Activated naive CD4-positive, alpha-beta T cell treated with anti-CD3 and anti-CD28 coated beads, Interleukin-2, amount 10 ng/mL, durations not matched to agents 7 days and 5 days (primary cell): ENCODE results near the gene HOXC12.

Source experiments
- CTCF ChIA-PET: fragments of 350-600 bp; sonication (Branson Sonifier 250); formaldehyde crosslinking; loops from one replicate; lab custom pipeline; 2021; ENCODE audit warnings: antibody characterized with exemption; lab: Charles Lee
- DNase-seq: peaks from one replicate; pipeline ENCODE4 v3.0.0-alpha.2; 2020
- H3K27ac Mint-ChIP-seq: one replicate; pipeline ENCODE4 v1.8.0; 2021; ENCODE audit warnings: mild to moderate bottlenecking, moderate library complexity, mixed read lengths
- H3K27me3 Mint-ChIP-seq: one replicate; pipeline ENCODE4 v1.8.0; 2021; ENCODE audit warnings: mild to moderate bottlenecking, mixed read lengths
- H3K36me3 Mint-ChIP-seq: one replicate; pipeline ENCODE4 v1.8.0; 2021; ENCODE audit warnings: mixed read lengths
- H3K4me1 Mint-ChIP-seq: one replicate; pipeline ENCODE4 v1.8.0; 2021; ENCODE audit warnings: mixed read lengths
- H3K4me3 Mint-ChIP-seq: one replicate; pipeline ENCODE4 v1.8.0; 2021; ENCODE audit warnings: mild to moderate bottlenecking, moderate library complexity, mixed read lengths
- H3K9me3 Mint-ChIP-seq: one replicate; pipeline ENCODE4 v1.8.0; 2021; ENCODE audit warnings: mixed read lengths

The HOXC12 gene

DNA sequence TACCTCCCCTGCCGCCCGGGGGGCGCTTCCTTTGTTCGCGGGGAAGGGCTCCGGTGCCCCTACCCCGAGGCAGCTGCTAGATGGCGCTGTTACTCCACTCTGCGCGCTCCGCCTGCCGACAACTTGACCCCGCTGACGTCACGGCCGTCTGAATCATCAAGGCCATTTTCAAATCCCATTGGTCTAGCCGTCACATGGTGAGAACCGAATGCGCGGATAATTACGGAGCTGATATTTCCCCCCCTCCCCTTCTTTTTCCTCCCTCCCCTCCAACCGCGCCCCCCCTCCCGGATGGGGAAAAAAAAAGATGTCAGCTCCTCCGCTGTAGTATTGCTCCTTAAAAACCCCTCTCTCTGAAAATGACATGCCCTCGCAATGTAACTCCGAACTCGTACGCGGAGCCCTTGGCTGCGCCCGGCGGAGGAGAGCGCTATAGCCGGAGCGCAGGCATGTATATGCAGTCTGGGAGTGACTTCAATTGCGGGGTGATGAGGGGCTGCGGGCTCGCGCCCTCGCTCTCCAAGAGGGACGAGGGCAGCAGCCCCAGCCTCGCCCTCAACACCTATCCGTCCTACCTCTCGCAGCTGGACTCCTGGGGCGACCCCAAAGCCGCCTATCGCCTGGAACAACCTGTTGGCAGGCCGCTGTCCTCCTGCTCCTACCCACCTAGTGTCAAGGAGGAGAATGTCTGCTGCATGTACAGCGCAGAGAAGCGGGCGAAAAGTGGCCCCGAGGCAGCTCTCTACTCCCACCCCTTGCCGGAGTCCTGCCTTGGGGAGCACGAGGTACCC is 30.4 kb downstream of the HOXC12 start, which contains the start of gene HOXC10:
HOXC10 (plus strand) TSS at position 246 of the 791 bp plus-strand sequence; CDS start at position 360, 114 bp downstream.
- Mint-ChIP-seq H3K4me3 (peak within 1 kb of the TSS; percentile 46), H3K4me1 (peaks cover 29% of the 10 kb centered on the region), H3K27ac (peak within 1 kb of the TSS; percentile 83), H3K36me3 (no peaks in the 10 kb centered on the region), H3K27me3 (peaks cover 100% of the 10 kb centered on the region), H3K9me3 (no peaks in the 10 kb centered on the region)
- CTCF ChIA-PET, result interaction anchor here (0.6 to 1.8 kb wide), 7 partner anchors 27 to 231 kb away, joined by 3 to 12 read pairs (median 3); no protein-coding TSS in a partner anchor
- peak; percentile 85 for DNase-seq

DNA sequence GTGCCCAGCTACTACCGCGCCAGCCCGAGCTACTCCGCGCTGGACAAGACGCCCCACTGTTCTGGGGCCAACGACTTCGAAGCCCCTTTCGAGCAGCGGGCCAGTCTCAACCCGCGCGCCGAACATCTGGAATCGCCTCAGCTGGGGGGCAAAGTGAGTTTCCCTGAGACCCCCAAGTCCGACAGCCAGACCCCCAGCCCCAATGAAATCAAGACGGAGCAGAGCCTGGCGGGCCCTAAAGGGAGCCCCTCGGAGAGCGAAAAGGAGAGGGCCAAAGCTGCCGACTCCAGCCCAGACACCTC is 30.9 kb downstream of the HOXC12 start:
- CTCF ChIA-PET, result interaction anchor here (0.8 to 1.8 kb wide), 4 partner anchors 214 to 223 kb away, joined by 3 to 4 read pairs (median 3); no protein-coding TSS in a partner anchor
- Mint-ChIP-seq H3K27me3 (peaks cover 100% of the 10 kb centered on the region), H3K27ac (no peak overlapping the region), H3K4me3 (peak overlapping the region; percentile 46), H3K4me1 (peaks cover 29% of the 10 kb centered on the region), H3K9me3 (no peaks in the 10 kb centered on the region), H3K36me3 (no peaks in the 10 kb centered on the region)
- no peak for DNase-seq

DNA sequence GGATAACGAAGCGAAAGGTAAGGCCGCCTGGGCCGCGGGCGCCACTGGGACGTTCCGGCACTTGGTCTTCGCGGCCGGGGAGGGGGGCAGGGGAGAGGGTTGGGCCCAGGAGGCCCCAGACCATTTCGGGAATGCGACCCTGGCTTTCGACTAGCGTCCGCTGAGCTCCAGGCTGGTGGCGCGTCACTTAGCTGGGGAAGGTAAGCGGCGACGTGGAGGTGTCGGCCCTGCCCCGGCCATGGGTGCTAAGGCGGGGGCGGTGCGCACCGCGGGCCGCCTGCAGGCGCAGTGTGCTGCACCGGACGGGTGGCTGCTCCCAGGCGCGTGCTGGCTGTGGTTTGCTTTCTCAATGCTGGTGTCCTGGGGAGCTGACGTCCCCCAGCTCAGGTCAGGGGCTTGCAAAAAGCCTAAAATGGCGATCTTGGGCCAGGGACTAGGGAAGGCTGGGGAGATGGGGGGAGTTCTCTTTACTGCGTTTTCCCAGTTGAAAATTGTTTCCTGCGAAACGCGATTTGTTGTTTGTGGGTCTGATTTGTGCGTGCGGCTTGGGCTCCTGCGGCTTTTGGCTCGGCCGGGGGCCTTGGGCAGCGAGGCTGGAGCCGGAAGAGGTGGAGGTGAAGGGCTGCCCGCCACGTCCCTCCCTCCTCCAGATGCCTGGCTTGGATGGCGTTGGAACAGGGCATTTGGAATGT is 31.4 kb downstream of the HOXC12 start:
- H3K27me3 Mint-ChIP-seq, result peaks cover 100% of the 10 kb centered on the region
- H3K4me3 Mint-ChIP-seq, result no peak overlapping the region
- no peak overlapping the region for H3K27ac Mint-ChIP-seq
- CTCF ChIA-PET, result interaction anchor here (1.1 to 1.8 kb wide), 3 partner anchors 214 to 221 kb away, joined by 3 to 4 read pairs (median 3); no protein-coding TSS in a partner anchor
- H3K36me3 Mint-ChIP-seq, result no peaks in the 10 kb centered on the region
- no peaks in the 10 kb centered on the region for H3K9me3 Mint-ChIP-seq
- H3K4me1 Mint-ChIP-seq, result peaks cover 29% of the 10 kb centered on the region
- DNase-seq, result no peak

DNA sequence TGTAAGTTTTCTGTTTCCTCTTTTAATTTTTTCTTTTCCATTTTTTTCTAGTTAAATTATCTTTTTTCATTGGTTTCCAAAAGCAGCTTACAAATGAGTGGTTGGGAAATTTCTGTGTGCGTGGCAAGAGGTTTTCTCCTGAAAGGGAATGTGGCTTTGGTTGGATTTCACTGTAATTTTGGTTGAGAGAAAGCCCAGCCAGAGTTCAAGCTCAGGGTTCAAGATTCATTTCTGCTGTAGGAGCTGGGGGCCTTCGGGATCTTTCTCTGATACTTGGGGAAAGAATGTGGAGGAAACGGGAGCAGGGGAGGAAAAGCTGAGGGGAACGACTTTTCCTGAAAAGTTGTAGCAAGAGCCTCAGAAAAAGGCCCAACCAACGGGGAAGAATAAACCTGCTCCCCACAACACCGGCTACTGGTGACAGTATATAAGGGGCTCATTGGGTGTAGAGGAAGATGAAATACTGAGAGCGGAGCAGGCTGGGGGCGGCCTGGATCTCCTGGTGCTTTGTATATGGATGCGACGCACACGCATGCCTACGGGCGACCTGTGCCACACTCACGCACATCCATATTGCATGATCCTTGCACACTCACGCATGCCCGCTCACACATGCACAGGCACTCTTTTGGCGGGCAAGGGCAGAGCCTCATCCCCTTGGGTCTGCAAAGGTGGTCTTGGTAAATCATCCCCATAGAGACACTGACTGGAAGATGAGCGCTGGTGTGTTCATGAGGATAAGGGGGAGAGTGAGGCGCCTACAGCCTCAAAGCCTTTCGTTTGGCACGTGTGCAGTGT is 32.2 kb downstream of the HOXC12 start:
- no peak for DNase-seq
- no peak overlapping the region for H3K4me3 Mint-ChIP-seq
- H3K4me1 Mint-ChIP-seq, result peaks cover 29% of the 10 kb centered on the region
- H3K27me3 Mint-ChIP-seq, result peaks cover 100% of the 10 kb centered on the region
- H3K36me3 Mint-ChIP-seq, result no peaks in the 10 kb centered on the region
- H3K27ac Mint-ChIP-seq, result no peak overlapping the region
- H3K9me3 Mint-ChIP-seq, result no peaks in the 10 kb centered on the region
- CTCF ChIA-PET, result interaction anchor here (1.1 to 2.1 kb wide), 4 partner anchors 21 to 228 kb away, joined by 3 to 5 read pairs (median 4); no protein-coding TSS in a partner anchor

DNA sequence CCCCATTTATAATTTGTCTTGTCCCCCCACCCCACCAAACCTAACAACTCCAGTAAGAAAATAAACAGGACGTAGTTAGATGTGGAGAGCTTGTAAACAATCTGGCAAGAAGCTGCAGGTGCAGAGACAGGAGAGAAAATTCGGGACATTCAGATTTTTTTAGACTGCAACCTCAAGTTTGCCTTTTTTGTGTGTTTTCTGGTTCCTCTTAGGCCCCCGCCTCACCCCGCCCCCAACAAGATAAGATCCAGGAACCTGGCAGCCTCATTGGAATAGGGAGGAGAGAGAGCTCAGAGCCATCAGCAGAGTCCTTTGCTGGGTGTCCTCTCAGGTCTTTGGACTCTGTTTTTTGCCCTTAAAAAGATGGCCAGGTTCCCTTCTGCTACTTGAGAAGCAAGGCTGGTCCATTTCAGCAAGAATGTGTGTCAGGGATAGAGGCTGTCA is 33.1 kb downstream of the HOXC12 start:
- Mint-ChIP-seq H3K36me3 (no peaks in the 10 kb centered on the region), H3K4me1 (peaks cover 29% of the 10 kb centered on the region), H3K27me3 (peaks cover 100% of the 10 kb centered on the region), H3K4me3 (no peak overlapping the region), H3K9me3 (no peaks in the 10 kb centered on the region), H3K27ac (no peak overlapping the region)
- no peak for DNase-seq
- CTCF ChIA-PET, result interaction anchor here (0.7 to 2.1 kb wide), 9 partner anchors 16 to 241 kb away, joined by 3 to 7 read pairs (median 5); partner anchors contain the start of gene HOXC5

DNA sequence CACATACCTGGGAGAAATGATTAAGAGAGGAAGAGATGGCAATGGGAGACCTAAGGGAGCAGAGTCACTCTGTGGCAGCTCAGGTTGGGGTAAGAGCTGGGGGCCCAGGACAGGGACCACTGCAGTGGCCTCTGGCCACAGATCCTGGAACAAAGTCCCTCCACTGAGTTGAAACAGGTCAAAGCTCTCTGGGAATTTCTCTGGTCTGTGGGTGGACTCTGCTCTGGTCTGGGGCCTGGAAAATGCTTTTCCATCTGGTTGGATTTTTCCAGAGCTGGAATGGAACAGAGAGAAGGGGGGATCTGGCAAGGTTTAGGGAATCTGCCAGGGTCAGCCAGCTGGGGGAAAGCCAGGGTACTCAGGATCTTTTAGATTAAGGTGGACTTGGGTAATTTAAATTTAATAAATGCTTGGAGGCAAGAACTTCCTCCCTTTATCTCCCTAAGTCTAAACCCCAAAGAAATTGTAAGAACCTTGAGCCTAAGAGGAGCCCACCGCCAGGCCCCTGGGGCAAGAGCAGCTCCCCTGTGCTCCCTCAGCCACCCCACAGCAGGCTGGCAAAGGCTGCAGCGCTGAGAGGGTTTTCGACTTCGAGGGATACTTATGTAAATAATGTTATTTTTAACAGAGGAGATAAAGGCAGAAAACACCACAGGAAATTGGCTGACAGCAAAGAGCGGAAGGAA is 34.0 kb downstream of the HOXC12 start:
- Mint-ChIP-seq H3K9me3 (no peaks in the 10 kb centered on the region), H3K27ac (no peak overlapping the region), H3K36me3 (no peaks in the 10 kb centered on the region), H3K27me3 (peaks cover 100% of the 10 kb centered on the region), H3K4me1 (peaks cover 29% of the 10 kb centered on the region), H3K4me3 (no peak overlapping the region)
- no peak for DNase-seq
- CTCF ChIA-PET, result interaction anchor here (1.0 to 2.1 kb wide), 7 partner anchors 44 to 242 kb away, joined by 3 to 7 read pairs (median 6); partner anchors contain the start of gene HOXC5

DNA sequence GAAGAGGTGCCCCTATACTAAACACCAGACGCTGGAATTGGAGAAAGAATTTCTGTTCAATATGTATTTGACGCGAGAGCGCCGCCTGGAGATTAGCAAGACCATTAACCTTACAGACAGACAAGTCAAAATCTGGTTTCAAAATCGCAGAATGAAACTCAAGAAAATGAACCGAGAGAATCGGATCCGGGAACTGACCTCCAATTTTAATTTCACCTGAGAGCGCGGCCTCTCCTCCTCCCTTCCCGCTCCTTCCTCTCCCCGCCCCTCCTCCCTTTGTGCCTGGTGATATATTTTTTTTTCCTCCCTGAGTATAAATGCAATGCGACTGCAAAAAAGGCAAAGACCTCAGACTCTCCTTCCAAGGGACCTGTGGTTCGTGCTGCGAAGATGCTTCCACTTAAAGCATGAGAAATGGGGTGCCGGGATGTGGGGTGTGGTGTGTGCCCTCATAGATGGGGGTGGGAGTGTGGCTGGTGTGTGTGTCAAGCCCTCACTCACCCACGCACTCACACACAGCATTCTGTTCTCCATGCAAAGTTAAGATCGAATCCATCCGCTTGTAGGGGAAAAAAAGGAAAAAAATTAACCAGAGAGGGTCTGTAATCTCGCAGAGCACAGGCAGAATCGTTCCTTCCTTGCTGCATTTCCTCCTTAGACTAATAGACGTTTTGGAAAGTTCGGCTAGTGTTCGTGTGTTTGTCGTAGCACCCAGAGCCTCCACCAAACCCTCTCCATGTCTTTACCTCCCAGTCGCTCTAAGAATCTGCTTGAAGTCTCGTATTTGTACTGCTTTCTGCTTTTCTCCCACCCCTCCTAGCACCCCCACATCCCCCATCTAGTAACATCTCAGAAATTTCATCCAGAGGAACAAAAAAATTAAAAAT is 34.8 kb downstream of the HOXC12 start:
- peaks cover 2% of the 10 kb centered on the region for H3K36me3 Mint-ChIP-seq
- no peaks in the 10 kb centered on the region for H3K9me3 Mint-ChIP-seq
- H3K27me3 Mint-ChIP-seq, result peaks cover 100% of the 10 kb centered on the region
- no peak overlapping the region for H3K27ac Mint-ChIP-seq
- H3K4me3 Mint-ChIP-seq, result peak overlapping the region; percentile 25
- peak; percentile 61 for DNase-seq
- H3K4me1 Mint-ChIP-seq, result peaks cover 33% of the 10 kb centered on the region
- CTCF ChIA-PET, result interaction anchor here (1.3 to 2.1 kb wide), 7 partner anchors 43 to 242 kb away, joined by 3 to 7 read pairs (median 6); partner anchors contain the start of gene HOXC5

DNA sequence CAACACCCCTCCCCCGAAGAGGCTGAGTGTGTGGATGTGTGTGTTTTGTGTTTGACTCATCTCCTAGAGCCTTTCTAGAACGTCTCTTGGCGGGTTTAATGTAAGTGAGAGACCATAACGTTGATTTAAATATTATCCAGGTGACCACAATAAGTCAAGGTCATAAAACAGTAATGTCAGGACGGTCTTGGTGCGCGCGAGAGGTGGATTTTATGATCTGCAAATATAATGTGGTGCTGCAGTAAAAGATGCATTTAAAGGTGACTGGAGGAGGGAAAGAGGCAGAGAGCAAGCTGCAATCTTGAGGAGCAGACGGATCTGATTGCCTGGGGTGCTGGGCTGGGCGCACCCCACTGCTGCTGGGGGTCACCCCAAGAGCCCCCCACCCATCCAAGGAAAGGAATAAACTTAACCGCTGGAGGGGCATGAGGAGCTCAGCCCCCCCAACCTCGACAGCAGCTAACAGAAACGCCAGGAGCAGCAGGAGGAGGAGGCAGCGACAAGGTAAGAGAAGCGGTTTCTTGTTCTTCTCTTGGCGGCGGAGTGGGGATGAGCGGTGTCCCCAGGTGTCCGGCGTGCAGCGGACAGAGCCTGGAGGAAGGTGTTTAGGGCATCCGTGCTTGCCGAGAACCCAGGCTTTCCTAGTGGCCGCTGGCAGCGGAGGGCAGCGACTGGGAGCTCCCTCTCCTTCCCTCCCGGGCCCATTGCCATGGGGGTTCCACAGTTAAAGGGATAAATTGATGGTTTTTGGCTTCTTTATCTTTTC is 35.8 kb downstream of the HOXC12 start:
- H3K9me3 Mint-ChIP-seq, result no peaks in the 10 kb centered on the region
- CTCF ChIA-PET, result interaction anchor here (1.0 to 1.9 kb wide), 4 partner anchors 42 to 217 kb away, joined by 3 to 7 read pairs (median 6); partner anchors contain the start of gene HOXC5
- H3K36me3 Mint-ChIP-seq, result peaks cover 2% of the 10 kb centered on the region
- peaks cover 100% of the 10 kb centered on the region for H3K27me3 Mint-ChIP-seq
- H3K4me1 Mint-ChIP-seq, result peaks cover 33% of the 10 kb centered on the region
- no peak overlapping the region for H3K4me3 Mint-ChIP-seq
- no peak overlapping the region for H3K27ac Mint-ChIP-seq
- DNase-seq, result no peak

DNA sequence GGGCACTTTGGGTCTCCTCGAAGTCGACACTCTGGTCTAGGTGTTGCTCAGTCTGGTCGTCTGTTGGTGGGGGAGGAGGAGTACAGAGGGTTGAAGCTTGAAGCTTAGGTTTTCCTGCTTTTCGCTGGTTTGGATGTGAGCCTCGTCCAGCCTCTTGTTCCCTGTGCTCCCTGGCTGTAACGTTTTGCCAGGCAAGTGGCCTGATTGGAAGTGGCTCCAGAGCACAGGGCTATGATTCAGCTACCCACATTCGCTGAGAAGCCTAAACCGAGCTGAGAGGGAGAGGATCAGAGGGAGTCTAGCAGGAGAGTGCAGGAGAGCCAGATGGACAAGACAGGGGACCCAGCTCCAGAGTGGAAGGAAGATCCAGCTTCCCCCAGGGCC is 36.4 kb downstream of the HOXC12 start:
- Mint-ChIP-seq H3K27me3 (peaks cover 100% of the 10 kb centered on the region), H3K9me3 (no peaks in the 10 kb centered on the region), H3K36me3 (peaks cover 2% of the 10 kb centered on the region), H3K4me1 (peaks cover 35% of the 10 kb centered on the region), H3K27ac (no peak overlapping the region), H3K4me3 (no peak overlapping the region)
- DNase-seq, result no peak
- CTCF ChIA-PET, result interaction anchor here (1.0 to 1.9 kb wide), 6 partner anchors 15 to 224 kb away, joined by 3 to 7 read pairs (median 4); partner anchors contain the start of gene HOXC5

DNA sequence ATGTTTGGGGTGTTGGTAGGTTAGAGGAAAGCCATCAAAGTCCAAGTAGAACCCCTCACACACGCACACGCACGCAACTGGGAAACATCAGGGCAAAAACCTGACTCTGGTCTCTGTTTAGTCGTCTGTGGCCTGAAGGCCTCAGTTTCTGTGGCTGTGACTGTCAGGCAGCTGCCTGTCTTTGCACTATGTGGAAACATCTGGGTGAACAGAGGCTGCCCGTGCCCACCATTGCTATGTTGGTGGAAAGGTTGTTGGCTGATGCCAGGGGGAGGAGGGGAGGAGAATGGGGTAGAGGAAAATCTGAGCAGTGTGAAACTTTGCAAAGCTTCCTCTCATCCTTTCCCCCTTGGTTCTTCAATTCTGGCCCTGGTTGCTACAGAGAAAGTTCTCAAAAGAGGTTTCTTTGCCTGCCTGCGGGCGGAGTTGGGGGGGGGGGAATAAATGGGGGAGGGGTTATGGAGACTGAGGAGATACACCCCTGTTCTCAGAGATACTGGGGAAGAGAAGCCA is 37.7 kb downstream of the HOXC12 start:
- peaks cover 34% of the 10 kb centered on the region for H3K4me1 Mint-ChIP-seq
- no peaks in the 10 kb centered on the region for H3K9me3 Mint-ChIP-seq
- H3K4me3 Mint-ChIP-seq, result no peak overlapping the region
- DNase-seq, result no peak
- no peak overlapping the region for H3K27ac Mint-ChIP-seq
- CTCF ChIA-PET, result interaction anchor here (0.5 to 1.7 kb wide), 7 partner anchors 12 to 222 kb away, joined by 3 to 4 read pairs (median 3); no protein-coding TSS in a partner anchor
- peaks cover 100% of the 10 kb centered on the region for H3K27me3 Mint-ChIP-seq
- peaks cover 2% of the 10 kb centered on the region for H3K36me3 Mint-ChIP-seq

DNA sequence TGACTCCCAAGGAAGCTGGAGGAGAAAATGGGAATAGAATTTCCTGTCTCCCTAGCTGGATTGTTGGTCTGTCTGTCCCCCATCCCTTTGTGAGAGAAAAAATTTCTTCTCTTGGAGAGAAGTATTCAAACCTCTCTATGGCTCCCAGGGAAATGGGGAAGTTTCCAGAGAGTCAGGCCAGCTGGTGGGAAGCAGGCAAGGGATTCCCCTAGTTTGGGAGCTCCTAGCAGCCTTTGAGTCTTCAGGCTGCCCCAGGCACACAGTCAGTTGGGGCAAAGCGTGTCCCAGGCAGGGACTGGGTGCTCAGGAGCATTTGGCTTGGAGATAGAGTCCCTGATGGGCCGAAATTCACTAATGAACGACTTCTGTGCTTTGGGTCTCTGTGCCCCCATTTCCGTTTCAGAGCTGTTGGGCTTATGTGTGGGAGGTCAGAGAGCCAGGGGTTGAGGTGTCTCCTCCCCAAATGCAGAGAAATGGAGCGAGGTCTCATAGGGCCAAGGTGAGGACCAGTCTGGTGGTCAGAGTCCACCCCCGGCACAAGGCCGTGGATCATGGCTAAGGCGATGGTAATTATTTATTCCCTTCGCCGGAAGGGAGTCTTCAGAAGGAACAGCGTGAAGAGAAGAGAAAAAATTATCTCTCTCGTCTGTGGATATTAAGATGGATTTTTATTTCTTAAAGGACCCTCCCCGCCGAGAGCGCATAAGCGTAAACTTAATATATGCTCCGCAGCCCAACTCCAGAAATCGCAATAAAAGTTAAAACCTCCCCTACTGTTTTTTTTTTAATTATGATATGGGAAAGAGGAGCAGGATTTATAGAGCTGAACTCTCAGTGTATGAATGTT is 38.7 kb downstream of the HOXC12 start:
- no peak overlapping the region for H3K4me3 Mint-ChIP-seq
- peak overlapping the region; percentile 68 for H3K27ac Mint-ChIP-seq
- DNase-seq, result no peak
- peaks cover 100% of the 10 kb centered on the region for H3K27me3 Mint-ChIP-seq
- CTCF ChIA-PET, result interaction anchor here (0.5 to 1.0 kb wide), 3 partner anchors 11 to 214 kb away, joined by 3 to 4 read pairs (median 3); no protein-coding TSS in a partner anchor
- H3K4me1 Mint-ChIP-seq, result peaks cover 34% of the 10 kb centered on the region
- H3K9me3 Mint-ChIP-seq, result no peaks in the 10 kb centered on the region
- peaks cover 2% of the 10 kb centered on the region for H3K36me3 Mint-ChIP-seq
